AG04450 (cell line): Measurements from ENCODE around the gene TMEM117. TPM values are rescaled to one million over a fixed set of nuclear protein-coding genes. Genes with fewer than 3 reads are reported as not detected.
"Not testable (repeated sequence)": the region's sequence is repeated elsewhere in the genome, so short reads cannot be mapped to it uniquely, and the experiment has no call there.

ENCODE experiments used
- CTCF ChIA-PET: fragments of 300-600, 350-600 bp; formaldehyde crosslinking; extraction: SDS; loops from one replicate; lab custom pipeline; 2022; ENCODE audit warnings: antibody characterized with exemption, inconsistent platforms; lab: Charles Lee
- POLR2A ChIA-PET: fragments of 350-600 bp; formaldehyde crosslinking; extraction: SDS; loops from one replicate; lab custom pipeline; 2021; ENCODE audit warnings: antibody characterized with exemption, inconsistent platforms; lab: Yijun Ruan, JAX
- DNase-seq: peaks from one replicate; pipeline ENCODE4 v3.0.0-alpha.2; 2011; ENCODE audit warnings: low read depth, low spot score
- H3K27ac ChIP-seq: one replicate; pipeline ENCODE4 v1.5.1; 2012; ENCODE audit warnings: low read depth, low read length, control low read depth
- H3K27me3 ChIP-seq: one replicate; pipeline ENCODE4 v1.6.0; 2012; ENCODE audit warnings: low read length; ENCODE audit not compliant: control insufficient read depth, insufficient read depth
- H3K4me3 ChIP-seq: 2 replicates; pipeline ENCODE4 v1.5.1; 2011; ENCODE audit warnings: mild to moderate bottlenecking, low read depth, low read length, control low read depth
- H3K9me3 ChIP-seq: 2 replicates; pipeline ENCODE4 v1.5.1; 2012; ENCODE audit warnings: low read length; ENCODE audit not compliant: control insufficient read depth, insufficient read depth
- polyA plus RNA-seq: library from polyadenylated mRNA; depleted of rRNA; stranded (reverse); fragments of >200 nt; gene quantifications from 2 replicates; pipeline ENCODE4 v1.2.3, GENCODE V29; 2011
- TF ChIP-seq, protein P1 (sequence below): IDR thresholded peaks from 2 replicates; pipeline ENCODE4 v1.5.1; 2011; ENCODE audit warnings: low read depth, low read length, control low read depth, inconsistent platforms

TMEM117 gene
- polyA plus RNA-seq, 1 experiment, result 11.3 TPM

DNA sequence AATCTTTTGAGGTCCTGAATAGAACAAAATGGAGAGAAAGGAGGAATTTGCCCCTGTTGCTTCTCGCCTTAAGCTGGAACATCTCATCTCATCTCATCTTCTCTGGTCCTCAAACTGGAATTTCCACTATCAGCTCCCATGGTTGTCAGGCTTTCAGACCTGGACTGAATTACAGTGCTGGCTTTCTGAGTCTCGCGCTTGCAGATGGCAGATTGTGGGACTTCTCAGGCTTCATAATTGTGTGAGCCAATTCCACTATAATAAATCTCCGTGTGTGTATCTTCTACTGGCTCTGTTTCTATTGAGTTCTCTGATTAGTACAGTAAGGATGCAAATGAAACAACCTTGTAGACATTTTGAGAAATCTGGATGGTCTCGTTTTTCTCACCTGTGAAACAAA is 199.0 kb downstream of the TMEM117 start:
- TF ChIP-seq, protein P1, sequence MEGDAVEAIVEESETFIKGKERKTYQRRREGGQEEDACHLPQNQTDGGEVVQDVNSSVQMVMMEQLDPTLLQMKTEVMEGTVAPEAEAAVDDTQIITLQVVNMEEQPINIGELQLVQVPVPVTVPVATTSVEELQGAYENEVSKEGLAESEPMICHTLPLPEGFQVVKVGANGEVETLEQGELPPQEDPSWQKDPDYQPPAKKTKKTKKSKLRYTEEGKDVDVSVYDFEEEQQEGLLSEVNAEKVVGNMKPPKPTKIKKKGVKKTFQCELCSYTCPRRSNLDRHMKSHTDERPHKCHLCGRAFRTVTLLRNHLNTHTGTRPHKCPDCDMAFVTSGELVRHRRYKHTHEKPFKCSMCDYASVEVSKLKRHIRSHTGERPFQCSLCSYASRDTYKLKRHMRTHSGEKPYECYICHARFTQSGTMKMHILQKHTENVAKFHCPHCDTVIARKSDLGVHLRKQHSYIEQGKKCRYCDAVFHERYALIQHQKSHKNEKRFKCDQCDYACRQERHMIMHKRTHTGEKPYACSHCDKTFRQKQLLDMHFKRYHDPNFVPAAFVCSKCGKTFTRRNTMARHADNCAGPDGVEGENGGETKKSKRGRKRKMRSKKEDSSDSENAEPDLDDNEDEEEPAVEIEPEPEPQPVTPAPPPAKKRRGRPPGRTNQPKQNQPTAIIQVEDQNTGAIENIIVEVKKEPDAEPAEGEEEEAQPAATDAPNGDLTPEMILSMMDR, result no peak
- Histone ChIP-seq H3K27ac (no peak overlapping the region), H3K4me3 (no peak overlapping the region), H3K27me3 (no peaks in the 10 kb centered on the region), H3K9me3 (no peaks in the 10 kb centered on the region; the same call in 1 of the 2 replicates)
- ChIA-PET POLR2A (no interaction called here), CTCF (no interaction called here)
- DNase-seq, result no peak

GRCh38 chr12:44036875-44037443 is 201.1 kb downstream of the TMEM117 start:
- Histone ChIP-seq H3K9me3 (no peaks in the 10 kb centered on the region; the same call in 1 of the 2 replicates), H3K27ac (no peak overlapping the region), H3K27me3 (no peaks in the 10 kb centered on the region), H3K4me3 (no peak overlapping the region)
- CTCF ChIA-PET, result no interaction called here
- no peak for DNase-seq
- TF ChIP-seq, protein P1, result no peak
- POLR2A ChIA-PET, result no interaction called here

DNA sequence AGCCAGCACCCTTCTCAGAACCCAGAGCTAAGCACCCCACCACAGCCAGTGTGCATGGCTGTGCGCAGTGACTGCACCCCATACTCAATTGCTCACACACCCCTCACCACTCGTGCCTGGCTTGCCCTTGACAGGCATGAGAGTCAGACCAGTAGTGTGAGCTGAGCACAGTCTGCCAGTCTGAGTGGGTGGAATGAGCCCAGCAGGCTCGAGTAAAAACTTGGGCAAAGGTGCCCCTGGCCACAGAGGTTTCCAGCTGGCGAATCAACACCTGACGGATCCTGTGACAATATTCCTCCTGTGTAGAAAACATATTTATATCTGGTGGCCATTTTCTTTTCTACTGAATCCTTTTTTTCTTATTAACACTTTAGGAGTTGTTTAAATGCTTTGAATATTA is 202.5 kb downstream of the TMEM117 start:
- TF ChIP-seq, protein P1, result no peak
- Histone ChIP-seq H3K9me3 (no peaks in the 10 kb centered on the region; the same call in 1 of the 2 replicates), H3K4me3 (no peak overlapping the region), H3K27me3 (no peaks in the 10 kb centered on the region), H3K27ac (no peak overlapping the region)
- ChIA-PET CTCF (no interaction called here), POLR2A (no interaction called here)
- no peak for DNase-seq

DNA sequence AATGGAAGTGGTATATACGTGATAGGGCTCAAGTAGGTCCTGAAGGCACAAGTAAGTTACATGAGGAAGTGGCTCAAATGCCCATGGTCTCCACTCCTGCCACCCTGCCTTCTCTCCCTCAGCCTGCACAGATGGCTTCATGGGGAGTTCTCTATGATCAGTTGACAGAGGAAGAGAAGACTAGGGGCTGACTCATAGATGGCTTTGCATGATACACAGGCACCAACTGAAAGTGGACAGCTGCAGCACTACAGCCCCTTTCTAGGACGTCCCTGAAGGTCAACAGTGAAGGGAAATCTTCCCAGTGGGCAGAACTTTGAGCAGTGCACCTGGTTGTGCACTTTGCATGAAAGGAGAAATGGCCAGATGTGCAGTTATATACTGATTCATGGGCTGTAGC is 208.6 kb downstream of the TMEM117 start:
- DNase-seq, result not testable (repeated sequence)

DNA sequence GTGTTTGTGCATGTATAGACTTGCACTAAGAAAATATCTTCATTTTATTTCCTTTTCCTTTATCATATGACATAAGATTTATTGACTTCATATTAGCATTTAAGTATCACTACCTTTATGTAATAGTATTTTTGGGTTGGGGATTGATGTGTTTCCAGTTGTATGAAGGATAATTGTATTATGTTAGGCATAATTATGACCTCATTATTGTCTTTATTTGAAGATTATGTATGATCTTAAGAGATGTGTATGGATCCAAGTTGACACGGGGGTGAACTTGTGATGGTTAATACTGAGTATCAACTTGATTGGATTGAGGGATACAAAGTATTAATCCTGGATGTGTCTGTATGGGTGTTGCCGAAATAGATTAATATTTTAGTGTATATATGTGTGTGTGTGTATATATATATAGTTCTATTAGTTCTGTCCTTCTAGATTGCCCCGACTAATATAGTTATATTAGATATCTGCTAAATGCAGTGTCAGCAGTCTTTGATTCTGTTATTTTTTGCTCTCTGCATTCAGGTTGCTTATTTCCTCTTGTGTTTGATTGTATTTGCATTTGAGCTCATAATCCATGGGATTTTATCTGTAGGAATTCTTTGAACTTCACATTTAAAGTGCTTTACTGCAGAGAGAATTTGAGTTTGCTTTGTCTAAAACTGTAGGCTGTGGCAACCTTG is 211.0 kb downstream of the TMEM117 start:
- Histone ChIP-seq H3K27me3 (no peaks in the 10 kb centered on the region), H3K4me3 (no peak overlapping the region), H3K9me3 (no peaks in the 10 kb centered on the region), H3K27ac (no peak overlapping the region)
- POLR2A ChIA-PET, result no interaction called here
- CTCF ChIA-PET, result interaction anchor here (0.5 kb wide), 1 partner anchor 752 kb away, joined by 3 read pairs; no protein-coding TSS in a partner anchor
- DNase-seq, result no peak
- TF ChIP-seq, protein P1, result no peak

More for the DNA sequence above, 208.6 kb downstream of the TMEM117 start:
- CTCF ChIA-PET, result interaction anchor here (1.1 kb wide), 1 partner anchor 12 kb away, joined by 3 read pairs; no protein-coding TSS in a partner anchor
- POLR2A ChIA-PET, H3K9me3 ChIP-seq, H3K4me3 ChIP-seq, H3K27me3 ChIP-seq, H3K27ac ChIP-seq: not testable (repeated sequence)
